GM18502 (cell line): ENCODE data around the gene ZBTB18.

Source experiments
- ATAC-seq: cut with Tn5 transposase; IDR thresholded peaks from one replicate; pipeline ENCODE4 v1.9.1; 2021; ENCODE audit warnings: mild to moderate bottlenecking; ENCODE audit not compliant: unreplicated experiment, poor library complexity

The ZBTB18 gene

DNA sequence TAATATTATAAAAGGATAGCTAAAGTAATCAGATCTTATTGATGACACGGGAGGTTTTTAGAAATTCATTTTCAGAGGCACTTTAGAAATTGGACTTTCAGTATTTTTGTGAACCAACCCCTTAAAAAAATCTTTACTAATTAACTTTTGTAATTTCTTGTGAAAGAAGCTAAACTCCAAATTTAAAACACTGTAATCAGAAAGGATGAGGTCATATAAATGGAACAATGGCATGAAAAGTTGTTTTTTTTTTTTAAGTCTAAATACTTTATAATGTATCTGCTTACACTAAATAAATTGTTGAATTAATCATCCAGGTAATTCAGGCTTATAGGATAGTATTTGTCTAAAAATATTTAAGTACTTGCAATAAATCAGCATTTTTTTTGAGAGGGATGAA lies 9.0 kb downstream of the ZBTB18 start:
- ATAC-seq, result no peak

- ATAC-seq, result no peak
These were observed 9.6 kb downstream of the ZBTB18 start for GRCh38 chr1:244060686-244061085.

DNA sequence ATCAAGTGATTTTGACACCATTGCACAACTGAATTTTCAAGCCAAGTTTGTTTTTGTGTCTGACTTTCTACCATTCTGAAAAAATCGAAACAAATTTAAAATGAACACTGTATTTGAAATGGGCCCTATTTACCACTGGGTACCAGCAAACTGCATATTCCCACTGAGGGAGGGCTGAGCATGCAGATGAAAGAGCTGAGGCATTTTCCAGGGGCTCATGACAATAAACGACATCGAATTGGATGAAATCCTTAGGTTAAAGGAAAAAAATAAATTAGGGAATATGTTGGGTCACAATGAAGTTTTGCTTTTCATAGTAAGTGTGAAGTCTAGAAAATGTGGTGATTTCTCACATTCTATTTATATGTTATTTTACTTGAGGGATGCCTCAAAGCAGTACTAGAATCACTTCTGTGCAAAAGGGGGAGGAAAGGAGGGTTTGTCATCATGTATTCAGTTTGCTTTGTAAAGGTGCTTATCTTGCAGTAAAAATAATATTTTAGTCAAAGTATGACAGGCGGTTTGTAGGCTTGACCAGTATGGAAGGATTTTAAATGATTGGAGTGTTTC lies 11.2 kb downstream of the ZBTB18 start:
- no peak for ATAC-seq

DNA sequence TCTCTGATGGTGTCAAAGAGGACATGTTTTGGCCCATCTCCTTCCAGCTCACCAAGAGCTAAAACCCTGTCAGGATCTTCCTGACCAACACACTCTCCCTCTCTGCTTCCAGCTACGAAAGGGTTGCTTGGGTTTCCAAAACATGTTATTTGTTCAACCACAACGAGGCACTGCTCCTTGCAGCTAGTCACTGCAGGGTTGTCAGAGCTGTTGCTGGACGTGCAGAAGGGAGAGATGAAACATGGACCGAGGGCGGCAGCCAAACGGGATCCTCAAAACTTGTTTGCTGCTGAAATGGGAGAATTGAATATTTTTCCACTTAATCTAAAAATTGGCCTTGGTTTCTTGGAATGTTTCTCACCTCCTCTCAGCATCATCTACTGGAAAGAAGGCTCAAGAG lies 12.4 kb downstream of the ZBTB18 start:
- no peak for ATAC-seq

- no peak for ATAC-seq
These were observed 13.5 kb downstream of the ZBTB18 start for GRCh38 chr1:244064621-244065020.

GRCh38 chr1:244065063-244065793 lies 14.1 kb downstream of the ZBTB18 start:
- no peak for ATAC-seq

DNA sequence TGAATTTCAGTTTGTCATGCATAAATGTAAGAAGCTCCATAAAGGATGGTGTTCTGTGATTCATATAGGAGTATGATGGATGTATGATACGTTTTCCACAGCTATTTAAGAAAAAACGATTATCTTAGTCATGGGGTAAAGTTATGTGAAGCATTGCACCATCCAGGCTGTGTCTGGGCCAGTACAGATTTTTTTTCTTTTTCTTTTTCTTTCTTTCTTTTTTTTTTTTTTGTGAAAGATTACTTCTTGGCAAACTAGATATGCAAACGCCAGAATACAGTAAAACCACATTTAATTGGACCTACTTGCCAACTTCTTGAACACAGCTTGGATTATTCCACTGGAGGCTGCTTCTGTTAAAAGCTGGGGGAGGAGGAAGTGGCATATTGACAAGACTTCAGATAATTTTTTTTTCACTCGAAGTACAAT lies 14.9 kb downstream of the ZBTB18 start:
- ATAC-seq, result no peak

DNA sequence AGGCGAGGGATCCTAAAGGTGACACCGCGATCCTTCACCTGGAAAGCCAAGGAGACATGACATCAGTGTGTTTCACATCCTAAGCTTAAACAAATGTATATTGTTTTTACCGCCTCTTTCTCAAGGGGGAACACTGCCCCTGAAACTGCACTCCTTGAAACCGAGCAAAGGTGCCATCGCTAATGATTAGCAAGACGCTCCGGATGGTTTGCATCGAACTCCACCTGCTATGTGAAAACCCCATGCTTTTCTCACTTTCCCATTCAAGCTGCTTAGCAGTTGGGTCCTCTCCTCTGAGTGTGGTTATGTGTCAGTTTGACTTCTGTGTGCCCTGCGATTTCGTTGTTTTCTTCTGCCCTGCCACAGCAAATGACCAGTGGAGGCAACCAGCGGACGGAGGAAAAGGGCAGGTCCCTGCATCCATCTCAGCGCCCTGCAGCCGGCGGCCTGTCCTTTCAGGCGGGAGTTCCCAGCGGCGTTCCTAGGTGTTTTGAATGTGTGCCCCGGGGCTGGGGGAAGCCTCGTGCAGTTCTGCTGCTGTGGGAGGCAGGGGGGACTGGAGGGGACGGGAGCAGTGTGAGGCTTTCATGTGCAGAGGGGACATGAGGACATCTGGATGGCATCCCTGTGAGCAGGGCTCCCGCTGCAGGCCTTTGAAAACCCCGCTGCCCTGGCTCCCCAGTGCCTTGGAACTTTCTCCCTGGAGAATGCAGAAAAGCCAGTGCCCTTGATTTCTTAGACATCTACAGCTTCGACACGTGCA lies 16.1 kb downstream of the ZBTB18 start:
- ATAC-seq, result no peak

DNA sequence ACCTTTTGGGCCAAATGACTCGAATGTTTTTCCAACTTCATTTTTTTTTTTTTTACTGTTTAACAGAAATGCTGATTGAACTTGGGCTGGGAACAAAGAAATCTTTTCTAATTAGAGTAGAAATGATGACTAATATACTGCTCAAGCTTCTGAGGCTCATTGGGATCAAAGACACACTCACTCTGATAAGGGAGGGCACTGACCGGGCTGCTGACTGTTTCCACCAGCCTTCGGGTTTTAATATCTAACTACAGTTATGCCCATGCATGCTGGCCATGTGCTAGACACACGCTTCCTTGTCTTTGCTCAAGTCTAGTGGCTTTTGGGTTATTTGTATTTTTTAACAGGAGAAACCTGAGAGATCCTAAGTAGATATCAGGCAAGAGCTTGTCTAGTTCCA lies 16.8 kb downstream of the ZBTB18 start:
- no peak for ATAC-seq

DNA sequence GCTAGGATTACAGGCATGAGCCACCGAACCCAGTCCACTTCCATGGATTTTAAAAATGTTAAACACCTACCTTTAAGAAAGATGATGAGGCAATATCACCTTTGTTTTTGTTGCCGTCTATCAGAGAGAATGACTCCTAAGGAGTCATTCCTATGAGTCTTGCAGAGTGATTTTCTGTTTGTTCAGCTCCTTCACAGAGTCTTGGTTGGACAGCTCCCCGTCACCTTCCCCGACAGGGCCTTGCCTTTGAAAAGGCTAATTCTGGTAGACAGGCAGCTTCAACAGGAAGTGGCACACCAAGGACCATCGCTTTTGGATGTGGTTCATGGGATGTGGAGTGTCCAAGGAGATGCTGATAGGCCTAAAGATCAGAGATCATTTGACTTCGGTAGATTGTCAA lies 17.5 kb downstream of the ZBTB18 start:
- no peak for ATAC-seq

DNA sequence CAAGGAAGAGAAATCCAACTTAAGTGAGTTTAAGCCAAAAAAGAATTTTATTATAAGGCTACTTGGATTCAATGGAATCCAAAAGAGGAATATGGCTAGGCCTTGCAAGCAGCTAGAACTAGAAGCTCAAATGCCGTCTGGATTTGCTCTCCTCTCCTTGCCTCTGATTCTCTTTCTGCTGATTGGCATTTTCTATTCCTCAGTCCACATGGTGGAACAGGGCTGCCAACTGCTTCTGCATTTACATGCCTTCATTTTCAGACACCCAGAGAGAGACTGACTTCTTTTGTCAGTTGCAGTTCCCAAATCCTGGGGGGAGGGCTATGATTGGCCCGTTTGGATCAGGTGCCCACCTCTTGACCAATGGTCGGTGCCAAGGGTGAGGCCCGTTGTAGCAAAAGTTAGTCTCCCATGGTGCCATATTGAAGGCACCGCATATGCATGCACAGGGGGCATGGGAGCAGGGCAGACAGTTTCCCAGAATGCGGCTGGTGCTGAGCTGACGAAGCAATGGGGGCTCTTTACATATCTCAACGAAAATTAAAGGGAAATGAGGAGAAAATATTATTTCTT lies 18.3 kb downstream of the ZBTB18 start:
- no peak for ATAC-seq

- peak; percentile 69 for ATAC-seq
These were observed 23.6 kb downstream of the ZBTB18 start for GRCh38 chr1:244074559-244075171.

DNA sequence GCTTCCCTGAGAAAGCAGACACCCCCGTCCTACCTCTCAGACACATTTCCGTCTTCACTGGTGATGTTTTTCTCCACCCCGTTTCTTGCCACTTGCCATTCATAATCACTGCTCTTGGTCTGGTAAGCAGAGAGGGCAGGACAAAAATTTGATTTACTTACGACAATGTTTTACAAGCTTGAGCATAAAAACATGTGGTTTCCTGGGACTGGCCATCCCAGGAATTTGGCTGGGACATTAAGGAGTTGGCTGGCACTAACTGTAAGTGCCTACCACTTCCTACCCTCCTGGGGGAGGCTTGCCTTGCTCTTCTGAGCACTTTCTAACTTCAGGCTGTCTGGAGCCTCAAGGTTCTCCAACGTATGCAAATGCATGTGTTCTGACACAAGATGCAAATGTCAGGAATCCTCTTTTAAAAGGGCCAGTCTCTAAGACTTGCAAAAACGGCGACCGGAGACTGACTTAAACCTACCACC lies 24.2 kb downstream of the ZBTB18 start:
- ATAC-seq, result peak; percentile 43

DNA sequence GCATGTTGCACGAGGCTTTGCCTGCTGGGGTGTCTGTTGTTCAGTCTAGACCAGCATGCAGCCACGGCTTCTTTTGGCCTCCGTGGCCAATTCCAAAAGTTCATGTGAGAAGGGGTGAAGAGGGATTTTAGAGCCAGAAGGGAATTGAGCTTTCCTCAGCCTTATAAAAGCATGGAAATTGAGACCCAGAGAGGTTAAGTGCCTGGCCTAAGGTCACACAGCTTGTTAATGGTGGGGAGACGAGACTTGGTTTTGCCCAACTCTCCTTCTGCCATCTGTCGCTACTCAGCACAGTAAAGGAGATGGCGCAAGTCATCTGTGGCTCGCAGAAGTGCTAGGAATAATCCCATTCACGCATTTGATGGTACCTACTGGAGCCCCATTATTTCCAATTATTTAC lies 25.7 kb downstream of the ZBTB18 start:
- no peak for ATAC-seq

DNA sequence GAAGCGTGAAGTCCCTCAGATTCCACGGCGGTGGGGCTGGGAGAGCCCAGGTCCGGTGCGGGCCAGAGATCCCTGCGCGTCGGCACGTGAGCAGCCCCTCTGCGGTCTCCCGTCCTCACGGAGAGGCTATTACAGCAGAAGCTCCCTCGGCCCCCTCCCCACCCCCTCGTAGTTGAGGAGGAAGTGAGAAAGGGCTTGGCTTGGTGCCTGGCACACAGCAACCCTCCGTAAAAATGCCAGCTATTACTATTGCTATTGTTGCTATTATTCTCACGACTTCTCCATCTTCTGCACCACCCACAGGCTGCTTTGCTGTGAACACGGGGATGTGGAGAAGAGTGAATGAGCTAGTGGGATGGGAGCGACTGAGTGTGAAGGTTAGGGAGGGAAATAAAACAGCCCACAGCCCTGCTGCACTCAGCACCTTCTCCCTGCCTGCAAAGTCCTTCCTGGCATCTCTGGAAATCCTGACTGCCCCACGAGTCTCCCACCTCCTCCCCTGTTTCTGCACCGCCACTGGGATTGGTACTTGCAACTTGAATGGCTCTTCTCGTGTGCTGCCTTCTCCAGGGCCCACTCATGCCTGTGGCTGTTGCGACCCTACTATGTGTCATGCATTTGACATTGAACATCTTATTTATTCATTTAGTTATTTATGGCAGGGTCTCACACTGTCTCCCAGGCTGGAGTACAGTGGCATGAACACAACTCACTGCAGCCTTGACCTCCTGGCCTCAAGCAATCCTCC lies 26.6 kb downstream of the ZBTB18 start:
- ATAC-seq, result no peak

DNA sequence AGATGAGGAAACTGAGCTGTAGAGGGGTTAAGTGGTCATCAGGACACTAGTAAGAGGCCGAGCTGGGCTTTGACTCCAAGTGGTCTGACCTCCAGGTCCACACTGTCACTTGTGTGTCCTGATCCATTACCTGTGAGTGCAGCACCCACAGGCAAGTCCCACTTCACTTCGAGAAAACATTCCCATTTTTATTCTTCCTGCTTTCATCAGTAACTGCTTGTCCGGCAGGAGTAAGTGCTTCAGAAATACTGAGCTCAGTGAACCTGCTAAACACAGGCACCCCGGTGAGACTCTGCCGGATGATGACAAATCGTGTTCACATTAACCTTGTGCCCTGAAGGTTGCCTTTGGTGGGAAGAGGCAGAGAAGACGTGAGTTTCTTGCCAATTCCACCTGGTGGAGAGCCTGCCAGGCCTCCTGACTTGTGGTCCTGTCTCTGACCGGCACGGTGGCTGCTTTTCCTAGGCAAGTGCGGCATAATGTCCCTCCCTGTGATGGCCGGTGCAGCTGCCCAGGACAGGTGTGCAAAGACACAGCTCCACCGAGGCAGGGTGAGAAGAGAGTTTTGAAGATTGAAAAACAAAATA lies 29.4 kb downstream of the ZBTB18 start:
- ATAC-seq, result no peak

DNA sequence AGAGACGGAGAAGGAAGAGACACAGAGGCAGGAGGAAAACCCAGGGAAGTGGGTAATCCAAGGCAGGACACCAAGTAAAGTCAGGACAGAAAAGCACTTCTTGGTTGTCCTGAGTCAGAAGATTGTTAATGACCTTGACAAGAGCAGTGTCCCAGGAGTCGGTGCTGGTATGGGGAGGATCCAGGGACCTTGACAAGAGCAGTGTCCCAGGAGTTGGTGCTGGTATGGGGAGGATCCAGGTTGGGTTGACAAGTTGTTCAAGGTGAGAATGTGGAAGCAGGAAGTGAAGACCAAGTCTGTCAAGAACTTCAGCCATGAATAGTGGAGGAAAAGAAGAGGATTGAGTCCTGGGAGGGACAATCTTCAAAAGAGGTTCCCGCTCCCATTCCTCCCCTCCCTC lies 31.9 kb downstream of the ZBTB18 start:
- ATAC-seq, result no peak

- no peak for ATAC-seq
These were observed 32.4 kb downstream of the ZBTB18 start for GRCh38 chr1:244083383-244083943.

GRCh38 chr1:244084763-244085162 lies 33.7 kb downstream of the ZBTB18 start:
- no peak for ATAC-seq
